IPS-18a (cell line): ENCODE measurements around the gene ERMAP.
"Not testable (repeated sequence)": the region's sequence is repeated elsewhere in the genome, so short reads cannot be mapped to it uniquely, and the experiment has no call there.

ENCODE experiments used
- H3K27ac ChIP-seq: one replicate; pipeline ENCODE4 v1.5.1; 2013; ENCODE audit warnings: low read length
- H3K27me3 ChIP-seq: one replicate; pipeline ENCODE4 v1.6.1; 2013; ENCODE audit warnings: mild to moderate bottlenecking, low read length; ENCODE audit not compliant: control insufficient read depth, insufficient read depth
- H3K36me3 ChIP-seq: one replicate; pipeline ENCODE4 v1.6.1; 2013; ENCODE audit warnings: low read depth, low read length; ENCODE audit not compliant: control insufficient read depth
- H3K4me1 ChIP-seq: one replicate; pipeline ENCODE4 v1.6.1; 2013; ENCODE audit warnings: low read depth, low read length; ENCODE audit not compliant: control insufficient read depth
- H3K4me3 ChIP-seq: one replicate; pipeline ENCODE4 v1.5.1; 2013; ENCODE audit warnings: low read length
- H3K9ac ChIP-seq: one replicate; pipeline ENCODE4 v1.6.1; 2013; ENCODE audit warnings: mild to moderate bottlenecking, low read length, moderate library complexity
- H3K9me3 ChIP-seq: one replicate; pipeline ENCODE4 v1.6.1; 2013; ENCODE audit warnings: low read depth, low read length; ENCODE audit not compliant: control insufficient read depth

The ERMAP gene

DNA sequence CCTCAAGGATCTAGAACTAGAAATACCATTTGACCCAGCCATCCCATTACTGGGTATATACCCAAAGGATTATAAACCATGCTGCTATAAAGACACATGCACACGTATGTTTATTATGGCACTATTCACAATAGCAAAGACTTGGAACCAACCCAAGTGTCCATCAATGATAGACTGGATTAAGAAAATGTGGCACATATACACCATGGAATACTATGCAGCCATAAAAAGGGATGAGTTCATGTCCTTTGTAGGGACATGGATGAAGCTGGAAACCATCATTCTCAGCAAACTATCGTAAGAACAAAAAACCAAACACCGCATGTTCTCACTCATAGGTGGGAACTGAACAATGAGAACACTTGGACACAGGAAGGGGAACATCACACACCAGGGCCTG is 2.1 kb upstream of the ERMAP start:
- H3K27ac ChIP-seq, result not testable (repeated sequence)

DNA sequence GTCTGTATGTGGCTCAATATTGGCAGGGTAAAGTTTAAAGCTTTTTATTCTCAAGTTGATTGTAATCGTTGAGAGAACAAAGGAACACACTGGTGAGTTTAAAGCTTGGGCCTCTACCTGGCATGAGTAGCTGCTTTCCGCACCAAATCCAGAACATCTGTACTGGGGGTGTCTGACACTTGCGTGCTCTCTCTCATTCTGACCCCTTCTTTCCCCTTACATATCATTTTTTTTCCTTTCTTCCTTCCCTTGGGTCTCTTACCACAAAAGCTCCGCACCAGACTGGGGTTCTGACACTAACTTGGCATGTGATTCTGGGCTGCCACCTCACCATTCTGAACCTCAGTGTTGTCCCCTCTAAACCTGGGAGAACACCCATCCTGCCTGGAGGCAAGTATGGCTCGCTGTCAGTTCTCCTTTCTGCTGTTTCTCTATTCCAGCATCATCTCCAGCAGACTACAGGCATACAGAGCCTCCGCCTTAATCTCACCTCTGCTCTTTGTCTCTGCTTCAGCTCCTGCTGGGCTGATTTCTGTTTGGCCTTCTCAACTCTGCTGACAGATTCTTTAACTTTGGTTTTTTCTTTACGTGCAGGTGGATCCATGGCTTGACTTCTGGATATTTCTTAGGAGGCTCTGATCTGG is 859 bp upstream of the ERMAP start:
- Histone ChIP-seq H3K27ac (peak overlapping the region; percentile 35), H3K9me3 (no peaks in the 10 kb centered on the region), H3K27me3 (no peaks in the 10 kb centered on the region), H3K9ac (peak overlapping the region; percentile 81), H3K4me1 (peaks cover 8% of the 10 kb centered on the region), H3K36me3 (no peaks in the 10 kb centered on the region), H3K4me3 (peak overlapping the region; percentile 96)

More for the DNA sequence above, 2.1 kb upstream of the ERMAP start:
- H3K9me3 ChIP-seq, H3K4me3 ChIP-seq, H3K9ac ChIP-seq, H3K4me1 ChIP-seq, H3K36me3 ChIP-seq, H3K27me3 ChIP-seq: not testable (repeated sequence)

DNA sequence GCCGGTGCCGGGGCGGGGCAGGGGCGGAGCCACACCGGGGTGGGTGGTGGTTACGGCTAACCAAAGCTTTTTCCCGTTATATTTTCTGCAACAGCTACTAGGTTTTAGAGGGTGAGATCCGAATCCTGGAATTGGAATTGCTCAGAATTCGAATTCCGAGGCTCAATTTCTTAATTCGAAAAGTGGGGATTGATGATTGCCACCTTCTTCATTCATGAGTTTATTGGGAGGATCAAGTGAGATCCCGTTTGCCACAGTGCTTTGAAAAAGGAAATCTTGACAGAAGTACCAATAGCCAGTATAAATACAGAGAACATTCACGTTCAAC is 482 bp downstream of the ERMAP start:
- H3K4me3 ChIP-seq, result peak overlapping the region; percentile 60
- no peak overlapping the region for H3K27ac ChIP-seq
- H3K36me3 ChIP-seq, result no peaks in the 10 kb centered on the region
- no peaks in the 10 kb centered on the region for H3K9me3 ChIP-seq
- no peaks in the 10 kb centered on the region for H3K27me3 ChIP-seq
- H3K4me1 ChIP-seq, result peaks cover 8% of the 10 kb centered on the region
- peak overlapping the region; percentile 81 for H3K9ac ChIP-seq

DNA sequence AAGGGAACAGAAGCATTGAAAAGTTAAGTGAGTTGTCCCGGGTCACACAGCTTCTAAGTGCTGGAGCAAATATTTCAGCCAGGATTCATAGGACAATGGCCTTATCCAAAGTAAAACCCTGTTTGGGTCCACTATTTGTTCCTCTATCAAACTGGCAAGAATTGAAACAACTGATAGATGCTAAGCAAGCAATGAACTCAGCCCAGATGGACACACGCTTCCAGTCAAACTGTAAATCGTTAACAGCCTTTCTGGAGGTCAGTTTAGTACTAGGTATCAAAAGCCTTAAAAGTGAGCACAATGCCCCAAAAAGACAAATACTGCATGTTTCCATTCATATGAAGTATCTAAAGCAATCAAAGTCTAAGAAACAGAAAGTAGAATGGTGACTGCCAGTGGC is 1.1 kb downstream of the ERMAP start:
- Histone ChIP-seq H3K4me1 (peaks cover 11% of the 10 kb centered on the region), H3K9me3 (no peaks in the 10 kb centered on the region), H3K27ac (no peak overlapping the region), H3K9ac (no peak overlapping the region), H3K27me3 (no peaks in the 10 kb centered on the region), H3K4me3 (no peak overlapping the region), H3K36me3 (no peaks in the 10 kb centered on the region)

DNA sequence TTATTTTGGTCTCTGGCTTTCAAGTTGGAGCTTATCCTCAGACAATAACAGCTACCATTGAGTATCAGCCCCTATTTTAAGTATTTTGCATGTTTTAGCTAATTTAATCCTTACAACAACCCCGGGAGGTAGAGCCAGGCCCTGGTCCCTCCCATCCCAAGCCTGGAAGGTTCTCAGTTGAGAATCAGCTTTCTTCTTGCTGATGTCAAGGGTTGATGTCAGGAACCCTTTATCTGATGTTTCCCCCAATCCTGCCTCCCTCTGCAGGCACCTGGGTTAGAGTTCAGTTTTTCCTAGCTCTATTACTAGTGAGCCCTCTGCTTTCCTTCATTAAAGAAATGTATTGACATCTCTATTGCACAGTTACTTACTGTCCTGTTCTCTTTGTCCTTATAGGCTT is 3.9 kb downstream of the ERMAP start:
- Histone ChIP-seq H3K36me3 (no peaks in the 10 kb centered on the region), H3K27me3 (no peaks in the 10 kb centered on the region), H3K9me3 (no peaks in the 10 kb centered on the region), H3K27ac (no peak overlapping the region), H3K9ac (no peak overlapping the region), H3K4me1 (peaks cover 14% of the 10 kb centered on the region), H3K4me3 (no peak overlapping the region)

DNA sequence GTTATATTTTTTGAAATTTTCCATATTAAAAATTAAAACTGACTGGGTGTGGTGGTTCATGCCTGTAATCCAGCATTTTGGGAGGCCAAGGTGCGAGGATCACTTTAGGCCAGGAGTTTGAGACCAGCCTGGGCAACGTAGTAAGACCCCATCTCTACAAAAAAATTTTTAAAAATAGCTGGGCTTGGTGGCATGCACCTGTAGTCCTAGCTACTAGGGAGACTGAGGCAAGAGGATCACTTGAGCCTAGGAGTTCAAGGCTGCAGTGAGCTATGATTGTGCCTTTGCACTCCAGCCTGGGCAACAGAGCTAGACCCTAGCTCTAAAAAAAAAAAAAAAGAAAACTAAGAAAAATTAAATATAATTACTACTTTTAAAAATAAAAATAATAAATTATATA is 4.8 kb downstream of the ERMAP start:
- peaks cover 7% of the 10 kb centered on the region for H3K4me1 ChIP-seq
- no peak overlapping the region for H3K9ac ChIP-seq
- no peak overlapping the region for H3K4me3 ChIP-seq
- no peaks in the 10 kb centered on the region for H3K9me3 ChIP-seq
- no peaks in the 10 kb centered on the region for H3K27me3 ChIP-seq
- H3K27ac ChIP-seq, result no peak overlapping the region
- H3K36me3 ChIP-seq, result no peaks in the 10 kb centered on the region

DNA sequence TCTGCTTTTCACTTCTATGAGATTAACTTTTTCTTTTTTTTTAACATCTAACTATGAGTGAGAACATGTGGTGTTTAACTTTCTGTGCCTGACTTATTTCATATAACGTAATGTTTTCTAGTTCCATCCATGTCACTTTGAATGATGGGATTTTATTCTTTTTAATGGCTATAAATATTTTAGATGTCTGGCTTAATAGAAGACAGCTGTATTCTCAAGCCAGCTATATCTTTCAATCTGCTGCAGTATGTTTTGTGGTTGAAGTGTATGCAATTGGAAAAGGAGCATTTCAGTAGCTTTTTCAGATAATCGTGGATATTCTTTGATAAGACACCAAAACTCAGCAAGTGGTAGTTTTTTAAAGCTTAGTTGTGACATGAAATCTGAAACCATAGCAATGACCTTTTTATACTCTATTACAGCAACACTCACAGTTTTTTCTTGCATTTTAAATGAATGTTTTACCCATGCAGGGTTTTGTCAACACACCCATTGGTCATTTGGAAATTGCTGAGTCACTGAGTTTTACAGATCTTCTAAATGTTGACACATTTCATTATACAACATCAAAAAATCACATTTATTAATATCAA is 6.0 kb downstream of the ERMAP start:
- H3K4me1 ChIP-seq, result peaks cover 7% of the 10 kb centered on the region
- H3K27ac ChIP-seq, result peak overlapping the region; percentile 57

DNA sequence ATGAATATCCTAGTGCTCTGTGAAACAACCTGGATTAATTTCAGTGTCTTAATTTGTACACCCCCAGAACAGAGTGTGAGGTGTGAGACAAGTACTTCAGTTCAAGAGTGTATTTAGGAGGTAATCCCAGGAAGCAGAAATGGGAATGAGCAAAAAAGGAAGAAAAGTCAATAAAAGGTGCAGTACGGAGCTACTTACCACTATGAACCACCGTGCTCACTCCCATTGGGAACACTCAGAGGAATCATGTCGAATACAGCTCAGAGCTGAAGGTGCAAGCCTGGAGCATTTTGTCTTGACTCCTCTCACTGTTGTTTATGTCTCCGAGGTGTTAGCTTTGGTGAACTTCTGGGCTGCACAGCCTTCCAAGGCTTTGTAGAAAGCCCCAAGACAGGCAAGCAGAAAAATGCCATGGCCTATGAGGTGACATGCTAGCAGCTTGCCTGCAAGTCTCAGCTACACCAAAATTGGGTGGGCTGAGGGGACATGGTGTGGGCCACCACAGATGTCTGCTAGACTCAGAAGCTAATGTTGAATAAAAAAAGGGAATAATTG is 7.6 kb downstream of the ERMAP start:
- Histone ChIP-seq H3K4me3 (no peak overlapping the region), H3K36me3 (no peaks in the 10 kb centered on the region), H3K27me3 (no peaks in the 10 kb centered on the region), H3K4me1 (peaks cover 7% of the 10 kb centered on the region), H3K9me3 (no peaks in the 10 kb centered on the region), H3K9ac (no peak overlapping the region), H3K27ac (no peak overlapping the region)

More for the DNA sequence above, 6.0 kb downstream of the ERMAP start:
- no peak overlapping the region for H3K4me3 ChIP-seq
- no peaks in the 10 kb centered on the region for H3K9me3 ChIP-seq
- H3K9ac ChIP-seq, result peak overlapping the region; percentile 9
- H3K36me3 ChIP-seq, result no peaks in the 10 kb centered on the region
- no peaks in the 10 kb centered on the region for H3K27me3 ChIP-seq

DNA sequence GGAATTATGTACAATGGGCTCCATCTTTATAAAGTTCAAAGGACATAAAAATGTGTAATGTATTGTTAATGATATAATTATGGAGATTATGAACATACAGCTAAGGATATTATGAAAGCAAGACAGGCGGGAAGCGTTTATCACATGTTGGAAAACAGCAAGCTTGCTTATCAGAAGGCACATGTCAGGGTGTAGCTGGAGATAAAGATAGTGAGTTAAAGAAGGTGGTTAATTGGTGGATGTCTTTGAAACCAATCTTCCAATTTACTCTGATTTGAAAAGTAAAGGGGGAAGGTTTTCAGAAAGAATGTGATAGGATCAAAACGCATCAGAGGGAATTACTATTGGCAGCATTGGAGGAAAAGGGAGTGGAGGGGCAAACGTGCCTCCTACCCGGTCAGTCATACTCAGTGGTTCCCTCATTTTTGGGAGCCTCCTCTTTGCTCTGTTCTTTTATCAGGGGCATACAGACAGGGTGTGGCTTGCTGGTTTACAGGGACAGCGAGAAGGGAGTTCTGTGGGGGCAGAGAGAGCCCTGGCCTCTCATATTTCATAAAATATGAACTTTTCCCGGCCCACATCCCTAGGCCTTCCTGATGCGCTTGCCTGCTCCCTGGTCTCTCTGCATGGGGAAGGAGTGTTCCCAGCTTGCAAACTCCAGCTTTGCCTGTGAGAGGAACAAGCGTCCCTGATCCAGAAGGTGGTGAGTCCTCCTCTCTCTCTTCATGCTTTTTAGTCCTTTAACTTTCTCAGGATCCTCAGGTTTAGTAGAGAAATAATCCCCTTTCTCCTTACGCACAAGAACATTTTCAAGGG is 8.3 kb downstream of the ERMAP start:
- Histone ChIP-seq H3K9ac (no peak overlapping the region), H3K36me3 (no peaks in the 10 kb centered on the region), H3K4me1 (peaks cover 7% of the 10 kb centered on the region), H3K27me3 (no peaks in the 10 kb centered on the region), H3K9me3 (no peaks in the 10 kb centered on the region), H3K4me3 (no peak overlapping the region), H3K27ac (no peak overlapping the region)

DNA sequence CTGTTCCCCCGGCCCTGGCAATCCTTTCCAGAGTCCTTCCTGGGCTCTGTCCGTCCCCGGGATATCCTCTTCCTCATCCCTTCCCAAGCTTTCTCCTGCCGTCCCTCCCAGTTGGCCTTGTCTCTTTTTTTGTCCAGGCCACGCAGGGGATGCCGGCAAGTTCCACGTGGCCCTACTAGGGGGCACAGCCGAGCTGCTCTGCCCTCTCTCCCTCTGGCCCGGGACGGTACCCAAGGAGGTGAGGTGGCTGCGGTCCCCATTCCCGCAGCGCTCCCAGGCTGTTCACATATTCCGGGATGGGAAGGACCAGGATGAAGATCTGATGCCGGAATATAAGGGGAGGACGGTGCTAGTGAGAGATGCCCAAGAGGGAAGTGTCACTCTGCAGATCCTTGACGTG is 13.7 kb downstream of the ERMAP start:
- Histone ChIP-seq H3K4me3 (no peak overlapping the region), H3K27me3 (no peaks in the 10 kb centered on the region), H3K27ac (no peak overlapping the region), H3K9ac (no peak overlapping the region), H3K9me3 (no peaks in the 10 kb centered on the region), H3K4me1 (no peaks in the 10 kb centered on the region), H3K36me3 (no peaks in the 10 kb centered on the region)

DNA sequence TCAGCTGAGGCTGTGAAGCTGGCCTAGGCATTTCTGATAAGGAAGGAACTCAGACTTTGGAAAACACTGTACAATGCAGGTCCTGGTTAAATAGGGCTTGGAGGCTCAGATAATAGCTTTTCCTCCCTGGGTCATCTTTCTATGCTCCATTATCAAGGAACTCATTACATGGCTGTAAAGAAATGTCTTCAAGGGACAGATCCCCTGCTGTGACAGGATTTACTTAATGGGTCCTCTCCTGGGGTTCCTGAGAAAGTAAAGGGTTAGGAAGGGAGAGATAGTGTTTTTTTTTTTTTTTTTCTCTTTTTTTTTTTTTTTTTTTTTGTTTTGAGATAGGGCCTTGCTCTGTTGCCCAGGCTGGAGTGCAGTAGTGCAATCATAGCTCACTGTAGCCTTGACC is 14.4 kb downstream of the ERMAP start:
- H3K9ac ChIP-seq, result no peak overlapping the region
- no peak overlapping the region for H3K4me3 ChIP-seq

More for the DNA sequence above, 14.4 kb downstream of the ERMAP start:
- Histone ChIP-seq H3K4me1 (no peaks in the 10 kb centered on the region), H3K27me3 (no peaks in the 10 kb centered on the region), H3K36me3 (no peaks in the 10 kb centered on the region), H3K27ac (no peak overlapping the region), H3K9me3 (no peaks in the 10 kb centered on the region)
